ENCODE data around the gene RTBDN. TPM values are rescaled to one million over a fixed set of nuclear protein-coding genes. Genes with fewer than 3 reads are reported as not detected.
A peak's percentile ranks its signal among the peaks of the same experiment; 100 is the strongest.

The RTBDN gene
- total and polyA plus RNA-seq, 7 experiments from 2014 or later = not detected

DNA sequence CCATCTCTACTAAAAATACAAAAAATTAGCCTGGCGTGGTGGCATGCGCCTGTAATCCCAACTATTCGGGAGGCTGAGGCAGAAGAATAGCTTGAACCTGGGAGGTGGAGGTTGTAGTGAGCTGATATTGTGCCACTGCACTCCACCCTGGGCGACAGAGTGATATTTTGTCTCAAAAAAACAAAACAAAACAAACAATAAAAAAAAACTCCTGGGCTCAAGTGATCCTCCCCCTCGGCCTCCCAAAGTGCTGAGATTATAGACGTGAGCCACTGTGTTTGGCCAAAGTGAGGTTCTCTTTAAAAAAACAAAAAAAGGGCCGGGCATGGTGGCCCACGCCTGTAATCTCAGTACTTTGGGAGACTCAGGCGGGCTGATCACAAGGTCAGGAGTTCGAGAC, 46.9 kb downstream of the RTBDN start:
- intact Hi-C loops (cut with micrococcal nuclease) = no loop called here
- Histone ChIP-seq H3K4me3 (ENCODE audit: low read length) (no peak overlapping the region), H3K4me1 (ENCODE audit: control insufficient read depth in 2 of 2, insufficient read depth in 2 of 2, low read length in 2 of 2) (peaks cover 43 to 54% of the 10 kb centered on the region in 2 donors), H3K9me3 (ENCODE audit: control insufficient read depth in 2 of 3, low read length in 3 of 3) (no peaks in the 10 kb centered on the region), H3K27me3 (ENCODE audit: control insufficient read depth in 2 of 2, insufficient read depth in 2 of 2, low read length in 2 of 2) (no peaks in the 10 kb centered on the region), H3K27ac (ENCODE audit: low read depth, low read length) (peak overlapping the region; percentile 98), H3K36me3 (ENCODE audit: control insufficient read depth in 2 of 3, insufficient read depth in 3 of 3, low read length in 3 of 3) (peaks cover 0 to 11% (median 0%) of the 10 kb centered on the region in 3 experiments)
- H3K27ac Mint-ChIP-seq = peak overlapping the region in 7 of 9 donors; percentile 58 to 100 (median 94)
- no peak for DNase-seq
- ChIA-PET CTCF (interaction anchor here (3.0 kb wide), 1 partner anchor 10 kb away, joined by 22 read pairs; no protein-coding TSS in a partner anchor), POLR2A (interaction anchor here (2.4 kb wide), 1 partner anchor 10 kb away, joined by 23 read pairs; no protein-coding TSS in a partner anchor)
- no peaks in the 10 kb centered on the region for H3K27me3 Mint-ChIP-seq
- no peak for ATAC-seq
- H3K36me3 Mint-ChIP-seq = no peaks in the 10 kb centered on the region
- peaks cover 0 to 16% (median 0%) of the 10 kb centered on the region in 11 donors for H3K9me3 Mint-ChIP-seq
- H3K4me3 Mint-ChIP-seq = no peak overlapping the region
- H3K4me1 Mint-ChIP-seq = peaks cover 13 to 30% (median 24%) of the 10 kb centered on the region in 7 donors

- no peak overlapping the region for H3K4me3 Mint-ChIP-seq
These were observed 47.4 kb downstream of the RTBDN start for GRCh38 chr19:12786952-12787351.

DNA sequence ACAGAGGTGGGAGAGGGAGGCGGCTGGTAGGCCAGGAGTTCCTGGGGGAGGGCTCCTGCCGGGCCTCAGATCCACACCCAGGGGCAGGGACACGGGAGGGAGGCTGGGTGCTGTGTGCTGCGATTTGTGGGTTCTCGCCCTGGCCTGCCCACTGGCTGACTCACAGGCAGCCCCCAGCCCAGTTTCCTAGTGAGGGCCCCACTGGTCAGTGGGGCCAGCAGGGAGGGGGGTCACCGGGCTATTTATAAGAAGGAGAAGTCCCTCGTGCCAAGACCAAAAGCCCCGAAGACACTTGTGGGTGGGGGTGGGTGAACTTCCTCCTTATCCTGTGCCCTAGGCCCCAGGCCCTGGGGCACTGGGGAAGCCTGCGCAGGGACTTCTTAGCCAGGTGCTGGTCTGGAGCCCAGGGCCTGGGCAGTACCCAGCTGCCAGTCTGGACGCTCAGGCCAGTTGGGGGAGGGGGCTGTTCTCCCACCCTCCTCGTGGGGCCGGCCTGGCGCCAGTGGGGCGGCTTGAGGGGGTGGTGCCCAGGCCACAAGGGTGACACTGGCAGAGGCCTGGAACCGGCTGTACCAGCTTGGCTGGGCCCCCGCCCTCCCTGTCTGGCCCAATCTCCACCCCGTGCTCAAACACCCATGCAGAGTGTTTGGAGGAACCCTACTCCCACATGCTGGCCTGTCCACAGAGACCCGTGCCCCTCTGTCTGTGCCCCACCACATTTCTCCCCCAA, 48.1 kb downstream of the RTBDN start:
- no peaks in the 10 kb centered on the region for H3K9me3 ChIP-seq (ENCODE audit: control insufficient read depth in 2 of 3, low read length in 3 of 3)
- Mint-ChIP-seq H3K27me3 (no peaks in the 10 kb centered on the region), H3K36me3 (no peaks in the 10 kb centered on the region), H3K4me3 (no peak overlapping the region), H3K4me1 (peaks cover 20 to 38% (median 34%) of the 10 kb centered on the region in 7 donors), H3K9me3 (peaks cover 0 to 13% (median 0%) of the 10 kb centered on the region in 11 donors), H3K27ac (peak overlapping the region in 4 of 9 donors; percentile 78 to 98 (median 88))
- POLR2A ChIA-PET = interaction anchor here (1.1 to 1.5 kb wide), 4 partner anchors 8 to 12 kb away, joined by 3 to 10 read pairs (median 4); no protein-coding TSS in a partner anchor
- intact Hi-C loops (cut with micrococcal nuclease) = no loop called here
- peak; percentile 2 for ATAC-seq
- H3K4me1 ChIP-seq (ENCODE audit: control insufficient read depth in 2 of 2, insufficient read depth in 2 of 2, low read length in 2 of 2) = peaks cover 50 to 61% of the 10 kb centered on the region in 2 donors
- CTCF ChIA-PET = no interaction called here
- H3K27ac ChIP-seq (ENCODE audit: low read depth, low read length) = peak overlapping the region; percentile 98
- no peaks in the 10 kb centered on the region for H3K27me3 ChIP-seq (ENCODE audit: control insufficient read depth in 2 of 2, insufficient read depth in 2 of 2, low read length in 2 of 2)
- no peaks in the 10 kb centered on the region for H3K36me3 ChIP-seq (ENCODE audit: control insufficient read depth in 2 of 3, insufficient read depth in 3 of 3, low read length in 3 of 3)
- DNase-seq = no peak
- H3K4me3 ChIP-seq (ENCODE audit: low read length) = no peak overlapping the region

More at GRCh38 chr19:12786952-12787351, 47.4 kb downstream of the RTBDN start:
- DNase-seq (no peak), ATAC-seq (no peak)
- no peaks in the 10 kb centered on the region for H3K27me3 Mint-ChIP-seq
- POLR2A ChIA-PET = no interaction called here
- H3K27ac Mint-ChIP-seq = peak overlapping the region in 7 of 9 donors; percentile 58 to 100 (median 94)
- no peaks in the 10 kb centered on the region for H3K27me3 ChIP-seq (ENCODE audit: control insufficient read depth in 2 of 2, insufficient read depth in 2 of 2, low read length in 2 of 2)
- no peaks in the 10 kb centered on the region for H3K36me3 Mint-ChIP-seq
- CTCF ChIA-PET = interaction anchor here (3.0 kb wide), 1 partner anchor 9 kb away, joined by 22 read pairs; no protein-coding TSS in a partner anchor
- peaks cover 13 to 33% (median 28%) of the 10 kb centered on the region in 7 donors for H3K4me1 Mint-ChIP-seq
- H3K9me3 ChIP-seq (ENCODE audit: control insufficient read depth in 2 of 3, low read length in 3 of 3) = no peaks in the 10 kb centered on the region
- intact Hi-C loops (cut with micrococcal nuclease) = no loop called here
- peaks cover 44 to 54% of the 10 kb centered on the region in 2 donors for H3K4me1 ChIP-seq (ENCODE audit: control insufficient read depth in 2 of 2, insufficient read depth in 2 of 2, low read length in 2 of 2)
- H3K9me3 Mint-ChIP-seq = peaks cover 0 to 13% (median 0%) of the 10 kb centered on the region in 11 donors
- no peak overlapping the region for H3K4me3 ChIP-seq (ENCODE audit: low read length)
- H3K36me3 ChIP-seq (ENCODE audit: control insufficient read depth in 2 of 3, insufficient read depth in 3 of 3, low read length in 3 of 3) = peaks cover 0 to 6% (median 0%) of the 10 kb centered on the region in 3 experiments
- H3K27ac ChIP-seq (ENCODE audit: low read depth, low read length) = peak overlapping the region; percentile 98

- Histone ChIP-seq H3K27ac (ENCODE audit: low read depth, low read length) (peak overlapping the region; percentile 98), H3K4me3 (ENCODE audit: low read length) (no peak overlapping the region), H3K36me3 (ENCODE audit: control insufficient read depth in 2 of 3, insufficient read depth in 3 of 3, low read length in 3 of 3) (no peaks in the 10 kb centered on the region), H3K9me3 (ENCODE audit: control insufficient read depth in 2 of 3, low read length in 3 of 3) (no peaks in the 10 kb centered on the region), H3K27me3 (ENCODE audit: control insufficient read depth in 2 of 2, insufficient read depth in 2 of 2, low read length in 2 of 2) (no peaks in the 10 kb centered on the region), H3K4me1 (ENCODE audit: control insufficient read depth in 2 of 2, insufficient read depth in 2 of 2, low read length in 2 of 2) (peaks cover 44 to 56% of the 10 kb centered on the region in 2 donors)
- no peak for DNase-seq
- no peaks in the 10 kb centered on the region for H3K27me3 Mint-ChIP-seq
- CTCF ChIA-PET = no interaction called here
- no peak overlapping the region for H3K4me3 Mint-ChIP-seq
- peaks cover 14 to 32% (median 29%) of the 10 kb centered on the region in 7 donors for H3K4me1 Mint-ChIP-seq
- no peaks in the 10 kb centered on the region for H3K36me3 Mint-ChIP-seq
- intact Hi-C loops (cut with micrococcal nuclease) = no loop called here
- no peak for ATAC-seq
- peaks cover 0 to 7% (median 0%) of the 10 kb centered on the region in 11 donors for H3K9me3 Mint-ChIP-seq
- H3K27ac Mint-ChIP-seq = no peak overlapping the region
- POLR2A ChIA-PET = interaction anchor here (1.1 to 1.5 kb wide), 4 partner anchors 8 to 11 kb away, joined by 3 to 10 read pairs (median 4); no protein-coding TSS in a partner anchor
These were observed 48.8 kb downstream of the RTBDN start for GRCh38 chr19:12785431-12786031.

GRCh38 chr19:12784871-12785430, 49.4 kb downstream of the RTBDN start:
- intact Hi-C loops (cut with micrococcal nuclease) = loop anchor here in 1 of 2 donors (5.0 kb wide), 1 partner anchor 1582 kb away; no protein-coding TSS in a partner anchor
- Mint-ChIP-seq H3K4me3 (no peak overlapping the region), H3K27me3 (no peaks in the 10 kb centered on the region), H3K36me3 (no peaks in the 10 kb centered on the region), H3K9me3 (peaks cover 0 to 7% (median 0%) of the 10 kb centered on the region in 11 donors), H3K4me1 (peaks cover 13 to 31% (median 27%) of the 10 kb centered on the region in 7 donors), H3K27ac (no peak overlapping the region)
- Histone ChIP-seq H3K27me3 (ENCODE audit: control insufficient read depth in 2 of 2, insufficient read depth in 2 of 2, low read length in 2 of 2) (no peaks in the 10 kb centered on the region), H3K36me3 (ENCODE audit: control insufficient read depth in 2 of 3, insufficient read depth in 3 of 3, low read length in 3 of 3) (no peaks in the 10 kb centered on the region), H3K4me3 (ENCODE audit: low read length) (no peak overlapping the region), H3K27ac (ENCODE audit: low read depth, low read length) (peak overlapping the region; percentile 98), H3K4me1 (ENCODE audit: control insufficient read depth in 2 of 2, insufficient read depth in 2 of 2, low read length in 2 of 2) (peaks cover 41 to 53% of the 10 kb centered on the region in 2 donors), H3K9me3 (ENCODE audit: control insufficient read depth in 2 of 3, low read length in 3 of 3) (no peaks in the 10 kb centered on the region)
- ATAC-seq = no peak
- ChIA-PET POLR2A (interaction anchor here (1.1 to 1.5 kb wide), 2 partner anchors 7 to 9 kb away, joined by 4 to 10 read pairs; no protein-coding TSS in a partner anchor), CTCF (no interaction called here)
- DNase-seq = peak in 7 of 9 donors; percentile 36 to 67 (median 45)

GRCh38 chr19:12784394-12784870, 49.9 kb downstream of the RTBDN start:
- H3K4me1 Mint-ChIP-seq = peaks cover 13 to 35% (median 30%) of the 10 kb centered on the region in 7 donors
- intact Hi-C loops (cut with micrococcal nuclease) = loop anchor here in 1 of 2 donors (5.0 kb wide), 1 partner anchor 1583 kb away; no protein-coding TSS in a partner anchor
- no peak for ATAC-seq

More at GRCh38 chr19:12784394-12784870, 49.9 kb downstream of the RTBDN start:
- Mint-ChIP-seq H3K9me3 (peaks cover 0 to 7% (median 0%) of the 10 kb centered on the region in 11 donors), H3K36me3 (no peaks in the 10 kb centered on the region), H3K27me3 (no peaks in the 10 kb centered on the region), H3K4me3 (no peak overlapping the region), H3K27ac (no peak overlapping the region)
- ChIA-PET POLR2A (interaction anchor here (12.9 kb wide), 1 partner anchor 10 kb away, joined by 621 read pairs; the partner anchor contains the start of gene JUNB), CTCF (no interaction called here)
- H3K4me3 ChIP-seq (ENCODE audit: low read length) = no peak overlapping the region
- H3K27ac ChIP-seq (ENCODE audit: low read depth, low read length) = peak overlapping the region; percentile 98
- no peaks in the 10 kb centered on the region for H3K27me3 ChIP-seq (ENCODE audit: control insufficient read depth in 2 of 2, insufficient read depth in 2 of 2, low read length in 2 of 2)
- no peaks in the 10 kb centered on the region for H3K9me3 ChIP-seq (ENCODE audit: control insufficient read depth in 2 of 3, low read length in 3 of 3)
- H3K4me1 ChIP-seq (ENCODE audit: control insufficient read depth in 2 of 2, insufficient read depth in 2 of 2, low read length in 2 of 2) = peaks cover 42 to 53% of the 10 kb centered on the region in 2 donors
- peak in 7 of 9 donors; percentile 45 to 69 (median 55) for DNase-seq
- no peaks in the 10 kb centered on the region for H3K36me3 ChIP-seq (ENCODE audit: control insufficient read depth in 2 of 3, insufficient read depth in 3 of 3, low read length in 3 of 3)

All from naive thymus-derived CD4-positive, alpha-beta T cell (primary cell).